Neuronal stem cell (in vitro differentiated cells): ENCODE data around the gene VWA5A.

Experiments used
- DNase-seq: peaks from one replicate; pipeline ENCODE4 v3.0.0-alpha.2; 2013; ENCODE audit warnings: low spot score
- H2AFZ ChIP-seq: one replicate; pipeline ENCODE4 v1.6.1; 2013; ENCODE audit warnings: mild to moderate bottlenecking, low read length, inconsistent platforms
- H2AK5ac ChIP-seq: 2 replicates; pipeline ENCODE4 v1.6.1; 2013; ENCODE audit warnings: low read depth, mild to moderate bottlenecking, inconsistent platforms, low read length, moderate library complexity, mixed read lengths
- H2BK120ac ChIP-seq: 2 replicates; pipeline ENCODE4 v1.6.1; 2013; ENCODE audit warnings: low read depth, mild to moderate bottlenecking, inconsistent platforms, low read length, moderate library complexity, mixed read lengths
- H2BK12ac ChIP-seq: one replicate; pipeline ENCODE4 v1.6.1; 2013; ENCODE audit warnings: low read length, inconsistent platforms
- H2BK15ac ChIP-seq: 2 replicates; pipeline ENCODE4 v1.6.1; 2013; ENCODE audit warnings: mild to moderate bottlenecking, low read length, inconsistent platforms, mixed read lengths
- H2BK5ac ChIP-seq: one replicate; pipeline ENCODE4 v1.6.1; 2013; ENCODE audit warnings: inconsistent platforms, mild to moderate bottlenecking, low read length, moderate library complexity
- H3K14ac ChIP-seq: one replicate; pipeline ENCODE4 v1.6.1; 2013; ENCODE audit warnings: low read length, inconsistent platforms
- H3K18ac ChIP-seq: 2 replicates; pipeline ENCODE4 v1.6.1; 2013; ENCODE audit warnings: low read length, inconsistent platforms
- H3K23ac ChIP-seq: 2 replicates; pipeline ENCODE4 v1.6.1; 2013; ENCODE audit warnings: low read depth, mild to moderate bottlenecking, mixed read lengths, low read length, inconsistent platforms; ENCODE audit not compliant: poor library complexity
- H3K27ac ChIP-seq: replicated peaks from 3 replicates; pipeline ENCODE4 v1.5.1; 2013; ENCODE audit warnings: low read length, inconsistent platforms
- H3K27me3 ChIP-seq, 3 experiments: 2 replicates each; pipeline ENCODE4 v1.6.1; 2013; ENCODE audit warnings: low read length in 3 of 3, mild to moderate bottlenecking in 2 of 3, inconsistent platforms in 1 of 3, low read depth in 1 of 3, mixed read lengths in 1 of 3, moderate library complexity in 1 of 3; ENCODE audit not compliant: control insufficient read depth in 3 of 3, insufficient read depth in 3 of 3
- H3K36me3 ChIP-seq, 2 donors: replicated peaks in 1 of 2; 2 replicates each; pipeline ENCODE4 v1.6.1; 2013; ENCODE audit warnings: low read length in 2 of 2; ENCODE audit not compliant: control insufficient read depth in 2 of 2, insufficient read depth in 2 of 2
- H3K4ac ChIP-seq: 2 replicates; pipeline ENCODE4 v1.6.1; 2013; ENCODE audit warnings: inconsistent platforms, mild to moderate bottlenecking, low read length, moderate library complexity
- H3K4me1 ChIP-seq, 2 donors: 1 replicate in 1 of 2; 2 replicates in 1 of 2; pipeline ENCODE4 v1.6.1; 2013; ENCODE audit warnings: low read length in 2 of 2, low read depth in 1 of 2; ENCODE audit not compliant: control insufficient read depth in 2 of 2, insufficient read depth in 1 of 2
- H3K4me2 ChIP-seq: one replicate; pipeline ENCODE4 v1.6.1; 2013; ENCODE audit warnings: mild to moderate bottlenecking, low read length, inconsistent platforms; ENCODE audit not compliant: insufficient read depth, poor library complexity, severe bottlenecking
- H3K4me3 ChIP-seq, 2 donors: 2 replicates each; pipeline ENCODE4 v1.5.1; 2013; ENCODE audit warnings: low read length in 2 of 2, mild to moderate bottlenecking in 2 of 2, inconsistent platforms in 1 of 2, moderate library complexity in 1 of 2
- H3K79me1 ChIP-seq: one replicate; pipeline ENCODE4 v1.6.1; 2013; ENCODE audit warnings: low read depth, mild to moderate bottlenecking, inconsistent platforms, low read length, moderate library complexity
- H3K9ac ChIP-seq: one replicate; pipeline ENCODE4 v1.6.1; 2013; ENCODE audit warnings: mild to moderate bottlenecking, low read depth, low read length, inconsistent platforms; ENCODE audit not compliant: poor library complexity
- H3K9me3 ChIP-seq, 2 donors: replicated peaks in 1 of 2; 2 replicates each; pipeline versions ENCODE3 to v1.6.1; 2013; ENCODE audit warnings: low read length in 2 of 2, mild to moderate bottlenecking in 2 of 2, inconsistent platforms in 1 of 2, low read depth in 1 of 2, mixed read lengths in 1 of 2, moderate library complexity in 1 of 2; ENCODE audit not compliant: control insufficient read depth in 2 of 2, insufficient read depth in 1 of 2
- H4K8ac ChIP-seq: one replicate; pipeline ENCODE4 v1.6.1; 2013; ENCODE audit warnings: low read depth, mild to moderate bottlenecking, inconsistent platforms, low read length, moderate library complexity
- H4K91ac ChIP-seq: one replicate; pipeline ENCODE4 v1.6.1; 2013; ENCODE audit warnings: low read length, low read depth, mild to moderate bottlenecking, inconsistent platforms; ENCODE audit not compliant: poor library complexity
- WGBS, 2 donors: extraction: QIAGEN DNeasy Blood & Tissue Kit; methylation state at CpG; one replicate each; pipeline ENCODE4 v1.1.7; 2013; ENCODE audit warnings: missing lambda C conversion rate in 2 of 2, mixed read lengths in 1 of 2; ENCODE audit not compliant: insufficient read length in 2 of 2, insufficient replicate concordance in 1 of 2; ENCODE audit errors: extremely low coverage in 2 of 2; 5-methylcytosine and 5-hydroxymethylcytosine counted together

Gene VWA5A

GRCh38 chr11:124193221-124194010, 78.2 kb downstream of the VWA5A start:
- Histone ChIP-seq H3K23ac (no peak overlapping the region), H3K27ac (no peak overlapping the region), H3K18ac (no peak overlapping the region), H4K8ac (no peak overlapping the region), H3K9me3 (peaks cover 0 to 2% of the 10 kb centered on the region in 2 donors), H3K4me2 (no peak overlapping the region), H2BK5ac (no peak overlapping the region), H3K79me1 (no peaks in the 10 kb centered on the region), H3K4ac (no peak overlapping the region), H2BK12ac (no peak overlapping the region), H3K36me3 (no peaks in the 10 kb centered on the region), H4K91ac (no peak overlapping the region), H2AFZ (no peak overlapping the region), H3K14ac (no peak overlapping the region), H2BK15ac (no peak overlapping the region), H2AK5ac (no peak overlapping the region), H3K4me1 (peaks cover 0 to 8% of the 10 kb centered on the region in 2 donors), H3K4me3 (no peak overlapping the region), H2BK120ac (no peak overlapping the region), H3K9ac (no peak overlapping the region), H3K27me3 (no peaks in the 10 kb centered on the region)
- DNase-seq: no peak
- WGBS, 2 donors: no CpG with 5 or more reads among the region's 6 CpGs

GRCh38 chr11:124194293-124195188, 79.3 kb downstream of the VWA5A start:
- H2BK12ac ChIP-seq: no peak overlapping the region
- H3K27me3 ChIP-seq: no peaks in the 10 kb centered on the region
- H4K8ac ChIP-seq: no peak overlapping the region
- H3K18ac ChIP-seq: no peak overlapping the region
- H3K4ac ChIP-seq: no peak overlapping the region
- no peak overlapping the region for H2BK120ac ChIP-seq
- WGBS, 2 donors: 100% methylated on average over 1 of the region's 6 CpGs
- H3K27ac ChIP-seq: no peak overlapping the region
- H3K14ac ChIP-seq: no peak overlapping the region
- no peak overlapping the region for H3K9ac ChIP-seq
- H2BK5ac ChIP-seq: no peak overlapping the region
- no peak for DNase-seq
- H3K23ac ChIP-seq: no peak overlapping the region
- H3K4me1 ChIP-seq: peaks cover 0 to 8% of the 10 kb centered on the region in 2 donors
- no peak overlapping the region for H4K91ac ChIP-seq
- no peaks in the 10 kb centered on the region for H3K79me1 ChIP-seq
- peak overlapping the region; percentile 9 for H2AFZ ChIP-seq
- no peak overlapping the region for H2AK5ac ChIP-seq
- H2BK15ac ChIP-seq: no peak overlapping the region
- H3K36me3 ChIP-seq: no peaks in the 10 kb centered on the region
- peaks cover 0 to 2% of the 10 kb centered on the region in 2 donors for H3K9me3 ChIP-seq
- no peak overlapping the region for H3K4me2 ChIP-seq
- H3K4me3 ChIP-seq: no peak overlapping the region

GRCh38 chr11:124195189-124195734, 80.0 kb downstream of the VWA5A start:
- H3K4me1 ChIP-seq: peaks cover 0 to 8% of the 10 kb centered on the region in 2 donors
- no peak overlapping the region for H3K4ac ChIP-seq
- no peak overlapping the region for H3K4me3 ChIP-seq
- no peaks in the 10 kb centered on the region for H3K27me3 ChIP-seq
- H2AFZ ChIP-seq: peak overlapping the region; percentile 9
- DNase-seq: peak; percentile 41
- H2BK15ac ChIP-seq: no peak overlapping the region
- no peak overlapping the region for H3K4me2 ChIP-seq
- peaks cover 0 to 2% of the 10 kb centered on the region in 2 donors for H3K9me3 ChIP-seq
- H3K79me1 ChIP-seq: no peaks in the 10 kb centered on the region
- no peak overlapping the region for H3K23ac ChIP-seq
- H2BK5ac ChIP-seq: no peak overlapping the region
- no peak overlapping the region for H2BK12ac ChIP-seq
- H2AK5ac ChIP-seq: no peak overlapping the region
- no peak overlapping the region for H4K8ac ChIP-seq
- H3K9ac ChIP-seq: no peak overlapping the region
- no peak overlapping the region for H3K18ac ChIP-seq
- no peak overlapping the region for H3K27ac ChIP-seq
- H2BK120ac ChIP-seq: no peak overlapping the region
- no peak overlapping the region for H4K91ac ChIP-seq
- no peaks in the 10 kb centered on the region for H3K36me3 ChIP-seq
- no peak overlapping the region for H3K14ac ChIP-seq
- WGBS, 2 donors: no CpG with 5 or more reads among the region's 4 CpGs
